GM12874 (cell line): Measurements from ENCODE around the gene VPS33A.

ENCODE experiments used
- TF ChIP-seq, protein P1 (sequence below): IDR thresholded peaks from 2 replicates; pipeline ENCODE4 v1.5.1; 2011; ENCODE audit warnings: low read depth, mild to moderate bottlenecking, control low read depth, low read length, moderate library complexity; ENCODE audit not compliant: insufficient read depth

Gene VPS33A

DNA sequence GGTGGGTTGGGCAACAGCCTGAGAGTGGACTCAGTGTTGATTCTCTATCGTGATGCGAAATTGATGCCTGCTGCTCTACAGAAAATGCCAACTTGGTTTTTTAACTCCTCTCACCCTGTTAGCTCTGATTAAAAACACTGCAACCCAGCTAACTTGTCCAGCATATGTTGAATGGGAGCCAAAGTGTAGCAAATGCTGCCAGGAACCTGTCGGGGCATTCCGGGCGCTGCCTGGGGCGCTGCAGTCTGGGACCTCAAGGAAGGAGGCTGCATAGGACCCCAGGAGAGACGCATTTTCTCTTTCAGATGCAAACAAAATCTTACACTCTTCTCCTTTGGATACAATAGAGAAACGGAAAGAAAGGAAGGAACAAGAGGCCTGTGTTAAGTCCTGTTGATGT is 58.9 kb downstream of the VPS33A start:
- TF ChIP-seq, protein P1, sequence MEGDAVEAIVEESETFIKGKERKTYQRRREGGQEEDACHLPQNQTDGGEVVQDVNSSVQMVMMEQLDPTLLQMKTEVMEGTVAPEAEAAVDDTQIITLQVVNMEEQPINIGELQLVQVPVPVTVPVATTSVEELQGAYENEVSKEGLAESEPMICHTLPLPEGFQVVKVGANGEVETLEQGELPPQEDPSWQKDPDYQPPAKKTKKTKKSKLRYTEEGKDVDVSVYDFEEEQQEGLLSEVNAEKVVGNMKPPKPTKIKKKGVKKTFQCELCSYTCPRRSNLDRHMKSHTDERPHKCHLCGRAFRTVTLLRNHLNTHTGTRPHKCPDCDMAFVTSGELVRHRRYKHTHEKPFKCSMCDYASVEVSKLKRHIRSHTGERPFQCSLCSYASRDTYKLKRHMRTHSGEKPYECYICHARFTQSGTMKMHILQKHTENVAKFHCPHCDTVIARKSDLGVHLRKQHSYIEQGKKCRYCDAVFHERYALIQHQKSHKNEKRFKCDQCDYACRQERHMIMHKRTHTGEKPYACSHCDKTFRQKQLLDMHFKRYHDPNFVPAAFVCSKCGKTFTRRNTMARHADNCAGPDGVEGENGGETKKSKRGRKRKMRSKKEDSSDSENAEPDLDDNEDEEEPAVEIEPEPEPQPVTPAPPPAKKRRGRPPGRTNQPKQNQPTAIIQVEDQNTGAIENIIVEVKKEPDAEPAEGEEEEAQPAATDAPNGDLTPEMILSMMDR: no peak

DNA sequence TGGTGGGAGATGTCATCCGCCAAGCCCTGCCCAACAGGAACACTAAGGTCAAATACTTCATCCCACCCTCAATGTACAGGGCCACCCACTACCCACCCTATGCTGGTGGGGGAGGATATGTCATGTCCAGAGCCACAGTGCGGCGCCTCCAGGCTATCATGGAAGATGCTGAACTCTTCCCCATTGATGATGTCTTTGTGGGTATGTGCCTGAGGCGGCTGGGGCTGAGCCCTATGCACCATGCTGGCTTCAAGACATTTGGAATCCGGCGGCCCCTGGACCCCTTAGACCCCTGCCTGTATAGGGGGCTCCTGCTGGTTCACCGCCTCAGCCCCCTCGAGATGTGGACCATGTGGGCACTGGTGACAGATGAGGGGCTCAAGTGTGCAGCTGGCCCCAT is 59.3 kb downstream of the VPS33A start:
- TF ChIP-seq, protein P1: no peak

DNA sequence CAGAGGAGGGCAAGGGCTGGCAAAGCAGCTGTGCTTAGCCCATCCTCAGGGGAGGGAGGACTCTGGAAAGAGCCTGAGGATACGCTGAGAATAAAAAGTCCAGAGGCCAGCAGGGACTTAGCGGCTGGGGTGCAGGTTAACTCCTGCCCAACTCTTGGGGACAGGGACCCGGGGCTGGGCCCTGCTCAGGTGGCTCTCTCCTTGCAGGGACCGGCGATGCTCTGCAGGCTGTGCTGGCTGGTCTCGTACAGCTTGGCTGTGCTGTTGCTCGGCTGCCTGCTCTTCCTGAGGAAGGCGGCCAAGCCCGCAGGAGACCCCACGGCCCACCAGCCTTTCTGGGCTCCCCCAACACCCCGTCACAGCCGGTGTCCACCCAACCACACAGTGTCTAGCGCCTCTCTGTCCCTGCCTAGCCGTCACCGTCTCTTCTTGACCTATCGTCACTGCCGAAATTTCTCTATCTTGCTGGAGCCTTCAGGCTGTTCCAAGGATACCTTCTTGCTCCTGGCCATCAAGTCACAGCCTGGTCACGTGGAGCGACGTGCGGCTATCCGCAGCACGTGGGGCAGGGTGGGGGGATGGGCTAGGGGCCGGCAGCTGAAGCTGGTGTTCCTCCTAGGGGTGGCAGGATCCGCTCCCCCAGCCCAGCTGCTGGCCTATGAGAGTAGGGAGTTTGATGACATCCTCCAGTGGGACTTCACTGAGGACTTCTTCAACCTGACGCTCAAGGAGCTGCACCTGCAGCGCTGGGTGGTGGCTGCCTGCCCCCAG is 60.0 kb downstream of the VPS33A start:
- TF ChIP-seq, protein P1: no peak

DNA sequence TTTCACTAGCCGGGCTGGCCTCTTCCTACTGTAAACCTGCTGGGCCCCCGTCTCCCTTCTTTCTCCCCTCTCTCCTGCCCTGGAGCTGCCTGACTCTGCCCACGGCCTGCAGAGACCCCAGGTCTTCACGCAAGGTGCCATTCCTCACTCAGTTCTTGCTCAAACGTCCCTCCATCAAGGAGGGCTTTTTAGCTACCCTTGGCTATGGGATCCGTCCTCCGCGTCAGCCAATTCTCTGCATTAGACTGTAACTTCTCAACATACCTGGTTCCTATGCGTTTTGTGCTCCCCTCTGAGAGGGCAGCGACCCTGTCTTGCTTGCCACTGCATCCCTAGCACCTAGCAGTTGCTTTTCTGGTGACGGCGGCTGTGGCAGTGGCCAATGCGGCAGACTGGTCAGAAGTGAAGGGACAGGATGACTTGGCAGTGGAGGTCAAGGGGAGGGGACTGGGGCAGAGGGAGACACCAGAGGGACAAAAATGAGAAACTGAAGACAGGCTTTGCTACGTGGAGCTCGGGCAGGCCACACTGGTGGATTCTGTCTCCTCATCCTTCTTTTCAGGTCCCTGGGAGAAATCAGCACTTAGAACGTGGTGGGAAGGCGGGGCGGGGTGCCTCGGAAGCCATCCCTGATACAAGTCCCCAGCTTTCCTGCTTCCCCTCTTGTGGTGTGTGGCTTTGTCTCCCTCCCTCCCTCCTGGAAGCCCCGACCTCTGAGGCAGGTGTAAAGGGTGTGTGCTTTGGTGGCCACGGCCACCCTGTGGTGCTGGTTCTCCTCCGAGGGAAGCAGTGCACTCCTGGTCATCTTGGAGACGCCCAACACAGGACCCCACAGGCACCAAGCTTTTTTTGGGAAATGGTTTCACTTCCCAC is 61.0 kb downstream of the VPS33A start:
- TF ChIP-seq, protein P1: no peak

DNA sequence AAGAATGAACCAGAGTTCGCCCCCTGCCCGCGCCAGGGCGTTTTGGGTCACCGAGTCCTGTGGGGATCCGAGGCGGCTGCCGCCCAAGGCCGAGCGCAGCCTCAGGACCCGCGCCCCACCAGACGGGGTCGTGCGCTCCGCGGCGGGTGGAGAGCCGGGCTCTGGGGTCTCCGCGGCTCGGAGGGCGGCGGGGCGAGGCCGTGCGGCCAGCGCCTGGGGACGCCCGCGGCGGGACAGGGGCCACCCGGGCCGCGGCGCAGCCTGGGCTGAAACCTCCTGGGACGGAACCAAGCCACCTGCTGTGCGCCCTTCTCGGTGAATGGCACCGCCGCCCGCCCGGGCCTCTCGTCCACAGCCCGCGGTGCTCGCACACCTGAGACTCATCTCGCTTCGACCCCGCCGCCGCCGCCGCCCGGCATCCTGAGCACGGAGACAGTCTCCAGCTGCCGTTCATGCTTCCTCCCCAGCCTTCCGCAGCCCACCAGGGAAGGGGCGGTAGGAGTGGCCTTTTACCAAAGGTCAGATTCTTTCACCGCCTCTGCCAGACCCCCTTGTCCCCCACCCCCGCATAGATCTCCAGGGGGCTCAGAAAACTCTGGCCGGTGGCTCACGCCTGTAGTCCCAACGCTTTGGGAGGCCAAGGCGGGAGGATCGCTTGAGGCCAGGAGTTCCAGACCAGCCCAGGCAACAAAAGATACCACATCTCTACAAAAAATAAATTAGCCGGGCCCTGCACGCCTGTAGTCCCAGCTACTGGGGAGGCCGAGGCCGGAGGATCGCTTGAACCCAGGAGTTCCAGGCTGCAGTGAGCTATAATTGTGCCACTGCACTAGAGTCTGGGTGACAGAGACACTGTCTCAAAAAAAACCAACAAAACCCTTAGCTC is 61.9 kb downstream of the VPS33A start:
- TF ChIP-seq, protein P1: no peak

DNA sequence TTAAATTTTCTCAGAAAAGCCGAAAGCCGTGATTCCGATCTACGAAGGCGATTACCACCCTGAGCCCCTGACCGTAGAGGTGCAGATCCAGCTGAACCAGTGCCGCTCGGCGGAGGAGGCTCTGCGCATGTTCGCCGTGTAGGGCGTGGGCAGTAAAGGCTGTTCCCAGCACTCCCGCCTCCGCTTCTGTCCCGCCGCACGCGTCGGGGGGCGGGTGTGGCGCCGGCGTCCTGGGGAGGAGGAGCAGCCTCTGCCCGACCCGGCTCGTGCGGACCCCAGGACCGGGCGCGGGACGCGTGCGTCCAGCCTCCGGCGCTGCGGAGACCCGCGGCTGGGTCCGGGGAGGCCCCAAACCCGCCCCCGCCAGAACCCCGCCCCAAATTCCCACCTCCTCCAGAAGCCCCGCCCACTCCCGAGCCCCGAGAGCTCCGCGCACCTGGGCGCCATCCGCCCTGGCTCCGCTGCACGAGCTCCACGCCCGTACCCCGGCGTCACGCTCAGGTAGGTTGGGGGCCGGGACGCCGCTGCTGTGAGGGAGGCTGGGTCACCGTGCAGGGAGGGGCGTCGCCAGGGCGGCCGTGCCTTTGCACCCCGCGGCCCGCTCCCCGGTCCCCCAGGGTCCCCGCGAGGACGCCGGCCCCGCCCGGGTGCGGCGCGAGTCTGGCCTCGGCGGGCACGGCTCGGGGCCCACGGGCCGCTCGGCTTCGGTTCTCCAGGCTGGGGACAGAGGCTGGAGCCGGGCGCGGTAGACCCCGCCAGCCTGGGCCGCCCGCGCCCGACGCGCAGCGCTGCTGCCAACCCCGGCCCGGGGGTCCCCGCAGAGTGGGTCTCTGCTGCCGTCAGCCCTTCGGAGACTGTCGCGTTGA is 62.8 kb downstream of the VPS33A start, which contains the start of gene B3GNT4:
Gene B3GNT4 (plus strand): TSS at position 409 of the 866 bp plus-strand sequence. CDS start 910 bp downstream, outside the sequence.
- TF ChIP-seq, protein P1: no peak
